SK-N-SH (cell line): Measurements from ENCODE around the gene MTA3. TPM values are rescaled to one million over a fixed set of nuclear protein-coding genes. Genes with fewer than 3 reads are reported as not detected.

ENCODE experiments used
- CTCF ChIA-PET: fragments of 300-600, 350-600 bp; formaldehyde crosslinking; extraction: SDS; loops from one replicate; lab custom pipeline; 2021; lab: Yijun Ruan, JAX
- POLR2A ChIA-PET: fragments of 350-600 bp; sonication (Branson Sonifier 250); formaldehyde crosslinking; extraction: SDS; loops from one replicate; lab custom pipeline; 2020; ENCODE audit warnings: antibody characterized with exemption, inconsistent platforms; lab: Yijun Ruan, JAX
- DNase-seq: peaks from one replicate; pipeline ENCODE4 v3.0.0; 2012
- H2AFZ ChIP-seq: fragments of 200-600 bp; sonication (generic); 2 replicates; pipeline ENCODE4 v1.8.1; 2016; ENCODE audit warnings: antibody characterized with exemption, mild to moderate bottlenecking, low read depth
- H3F3A ChIP-seq: fragments of 200-600 bp; sonication (generic); replicated peaks from 2 replicates; pipeline ENCODE3; 2016; ENCODE audit warnings: antibody characterized with exemption, mild to moderate bottlenecking; ENCODE audit not compliant: insufficient read depth
- H3K27ac ChIP-seq, 2 experiments: fragments of 200-500 bp in 1 of 2; fragments of 200-600 bp in 1 of 2; sonication (Bioruptor generic) in 1 of 2; sonication (generic), shearing (Covaris generic) in 1 of 2; 2 replicates each; pipeline versions ENCODE4 v1.5.1 to v1.6.1; 2014 to 2016; ENCODE audit warnings: low read depth in 2 of 2, inconsistent platforms in 1 of 2, low read length in 1 of 2, mild to moderate bottlenecking in 1 of 2, mixed read lengths in 1 of 2
- H3K27me3 ChIP-seq: fragments of 200-600 bp; sonication (generic), shearing (Covaris generic); 2 replicates; pipeline ENCODE4 v1.6.1; 2016; ENCODE audit warnings: mixed run types; ENCODE audit not compliant: insufficient read depth
- H3K36me3 ChIP-seq, 2 experiments: fragments of 200-500 bp in 1 of 2; fragments of 200-600 bp in 1 of 2; sonication (Bioruptor generic) in 1 of 2; sonication (generic) in 1 of 2; replicated peaks in 1 of 2; 2 replicates each; pipeline versions ENCODE3 to v1.5.1; 2014 to 2016; ENCODE audit warnings: low read length in 1 of 2, mild to moderate bottlenecking in 1 of 2; ENCODE audit not compliant: insufficient read depth in 2 of 2, control insufficient read depth in 1 of 2
- H3K4me1 ChIP-seq, 2 experiments: fragments of 200-500 bp in 1 of 2; fragments of 200-600 bp in 1 of 2; sonication (Bioruptor generic) in 1 of 2; sonication (generic), shearing (Covaris generic) in 1 of 2; 2 replicates each; pipeline versions ENCODE4 v1.5.1 to v1.6.1; 2014 to 2016; ENCODE audit warnings: low read depth in 1 of 2, low read length in 1 of 2, mixed run types in 1 of 2; ENCODE audit not compliant: insufficient read depth in 2 of 2, control insufficient read depth in 1 of 2
- H3K4me2 ChIP-seq: fragments of 200-600 bp; sonication (generic), shearing (Covaris generic); 2 replicates; pipeline ENCODE4 v1.6.1; 2017; ENCODE audit warnings: mixed run types
- H3K4me3 ChIP-seq, 2 experiments: fragments of 200-500 bp in 1 of 2; fragments of 200-600 bp in 1 of 2; sonication (Bioruptor generic) in 1 of 2; sonication (generic), shearing (Covaris generic) in 1 of 2; 2 replicates each; pipeline versions ENCODE4 v1.5.1 to v1.8.1; 2014 to 2016; ENCODE audit warnings: low read depth in 2 of 2, inconsistent platforms in 1 of 2, low read length in 1 of 2, mild to moderate bottlenecking in 1 of 2, mixed read lengths in 1 of 2, moderate library complexity in 1 of 2
- H3K79me2 ChIP-seq: fragments of 200-600 bp; sonication (generic); 2 replicates; pipeline ENCODE4 v1.8.1; 2017; ENCODE audit warnings: mild to moderate bottlenecking; ENCODE audit not compliant: insufficient read depth
- H3K9ac ChIP-seq: fragments of 200-600 bp; sonication (generic); 2 replicates; pipeline ENCODE4 v1.6.1; 2017; ENCODE audit warnings: mixed run types
- H3K9me2 ChIP-seq: fragments of 200-600 bp; sonication (generic); 2 replicates; pipeline ENCODE4 v1.6.1; 2017; ENCODE audit warnings: mixed run types
- H3K9me3 ChIP-seq: fragments of 200-600 bp; sonication (generic); 2 replicates; pipeline ENCODE4 v1.6.1; 2017; ENCODE audit warnings: mixed run types, mild to moderate bottlenecking, moderate library complexity
- H4K20me1 ChIP-seq: fragments of 200-600 bp; sonication (generic); 2 replicates; pipeline ENCODE4 v1.6.1; 2017; ENCODE audit warnings: mild to moderate bottlenecking, mixed run types; ENCODE audit not compliant: insufficient read depth
- ELF1 ChIP-seq: IDR thresholded peaks from 2 replicates; pipeline ENCODE4 v1.4.0; 2012
- EP300 ChIP-seq, 2 experiments: IDR thresholded peaks; 2 replicates each; pipeline versions ENCODE4 v1.4.0 to v1.6.1; 2012; ENCODE audit warnings: borderline replicate concordance in 1 of 2, low read depth in 1 of 2, low read length in 1 of 2
- EZH2phosphoT487 ChIP-seq: fragments of 200-600 bp; sonication (generic); IDR thresholded peaks from 2 replicates; pipeline ENCODE4 v1.6.1; 2017; ENCODE audit warnings: low read depth, mixed run types, mild to moderate bottlenecking, antibody characterized with exemption, moderate library complexity, borderline replicate concordance
- FOSL2 ChIP-seq: IDR thresholded peaks from 2 replicates; pipeline ENCODE4 v1.4.0; 2012; ENCODE audit warnings: low read depth, mild to moderate bottlenecking, moderate library complexity, borderline replicate concordance
- GABPA ChIP-seq: IDR thresholded peaks from 2 replicates; pipeline ENCODE4 v1.4.0; 2012; ENCODE audit warnings: low read depth, mild to moderate bottlenecking
- GATA2 ChIP-seq: sonication (generic); formaldehyde crosslinking; IDR thresholded peaks from 2 replicates; pipeline ENCODE4 v1.5.0; 2020; ENCODE audit warnings: mild to moderate bottlenecking, missing genetic modification reagents
- MEF2A ChIP-seq: IDR thresholded peaks from 2 replicates; pipeline ENCODE4 v1.4.0; 2012; ENCODE audit warnings: low read depth, borderline replicate concordance
- MXI1 ChIP-seq: IDR thresholded peaks from 2 replicates; pipeline ENCODE4 v1.6.1; 2012; ENCODE audit warnings: mild to moderate bottlenecking, low read depth, low read length, improper control_type of control experiment
- NFIC ChIP-seq: IDR thresholded peaks from 2 replicates; pipeline ENCODE4 v1.4.0; 2012; ENCODE audit warnings: borderline replicate concordance
- NRF1 ChIP-seq: IDR thresholded peaks from 2 replicates; pipeline ENCODE4 v1.6.1; 2012; ENCODE audit warnings: low read depth, mild to moderate bottlenecking, low read length
- RCOR1 ChIP-seq: fragments of 150-350 bp; IDR thresholded peaks from 2 replicates; pipeline ENCODE4 v1.6.1; 2017; ENCODE audit warnings: antibody characterized with exemption, low read length
- RFX5 ChIP-seq: IDR thresholded peaks from 2 replicates; pipeline ENCODE4 v1.6.1; 2012; ENCODE audit warnings: mild to moderate bottlenecking, improper control_type of control experiment, low read length
- RXRA ChIP-seq: IDR thresholded peaks from 2 replicates; pipeline ENCODE4 v1.4.0; 2012; ENCODE audit warnings: low read depth, mild to moderate bottlenecking, borderline replicate concordance
- SMC3 ChIP-seq: IDR thresholded peaks from 2 replicates; pipeline ENCODE4 v1.6.1; 2012; ENCODE audit warnings: low read depth, low read length, improper control_type of control experiment
- TCF12 ChIP-seq: IDR thresholded peaks from 2 replicates; pipeline ENCODE4 v1.4.0; 2012
- TEAD4 ChIP-seq: IDR thresholded peaks from 2 replicates; pipeline ENCODE4 v1.4.0; 2012; ENCODE audit warnings: mild to moderate bottlenecking, borderline replicate concordance; ENCODE audit not compliant: insufficient read depth
- YY1 ChIP-seq: IDR thresholded peaks from 2 replicates; pipeline ENCODE4 v1.4.0; 2012; ENCODE audit warnings: low read depth, mild to moderate bottlenecking
- WGBS: methylation state at CpG from one replicate; pipeline ENCODE4 v1.1.6; 2017; ENCODE audit warnings: low lambda C conversion rate; 5-methylcytosine and 5-hydroxymethylcytosine counted together
- polyA plus RNA-seq, 3 experiments: library from polyadenylated mRNA; depleted of rRNA; stranded (reverse); fragments of >200 nt; gene quantifications; 2 replicates each; pipeline ENCODE4 v1.2.3, GENCODE V29; 2012
- TF ChIP-seq, protein P1 (sequence below): IDR thresholded peaks from 2 replicates; pipeline ENCODE4 v1.4.0; 2012; ENCODE audit warnings: low read depth, borderline replicate concordance
- TF ChIP-seq, protein P2 (sequence below): fragments of 150-350 bp; IDR thresholded peaks from 2 replicates; pipeline ENCODE4 v1.6.1; 2016; ENCODE audit warnings: mild to moderate bottlenecking, low read depth, low read length

The MTA3 gene
- polyA plus RNA-seq, 1 of the 3 experiments (the other 2 are of a cell fraction): 30.8 TPM

GRCh38 chr2:42613281-42614064, 45.0 kb downstream of the MTA3 start:
- no peak overlapping the region for H3K9ac ChIP-seq
- no peak overlapping the region for H3K4me3 ChIP-seq
- no peaks in the 10 kb centered on the region for H3K9me2 ChIP-seq
- H3K27ac ChIP-seq: no peak overlapping the region
- TF ChIP-seq MXI1 (no peak), TEAD4 (no peak), RCOR1 (no peak), MEF2A (no peak), RFX5 (no peak), SMC3 (no peak), NRF1 (no peak), EZH2phosphoT487 (no peak), GATA2 (CRISPR knock-in tag) (no peak), YY1 (no peak), EP300 (IDR thresholded peaks at IDR 0.05; ENCODE audit: borderline replicate concordance in 1 of 2, low read depth in 1 of 2, low read length in 1 of 2) (no peak), RXRA (no peak), GABPA (no peak), TCF12 (no peak), NFIC (no peak), FOSL2 (no peak), ELF1 (no peak)
- TF ChIP-seq, protein P1, sequence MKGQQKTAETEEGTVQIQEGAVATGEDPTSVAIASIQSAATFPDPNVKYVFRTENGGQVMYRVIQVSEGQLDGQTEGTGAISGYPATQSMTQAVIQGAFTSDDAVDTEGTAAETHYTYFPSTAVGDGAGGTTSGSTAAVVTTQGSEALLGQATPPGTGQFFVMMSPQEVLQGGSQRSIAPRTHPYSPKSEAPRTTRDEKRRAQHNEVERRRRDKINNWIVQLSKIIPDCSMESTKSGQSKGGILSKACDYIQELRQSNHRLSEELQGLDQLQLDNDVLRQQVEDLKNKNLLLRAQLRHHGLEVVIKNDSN: no peak
- TF ChIP-seq, protein P2, sequence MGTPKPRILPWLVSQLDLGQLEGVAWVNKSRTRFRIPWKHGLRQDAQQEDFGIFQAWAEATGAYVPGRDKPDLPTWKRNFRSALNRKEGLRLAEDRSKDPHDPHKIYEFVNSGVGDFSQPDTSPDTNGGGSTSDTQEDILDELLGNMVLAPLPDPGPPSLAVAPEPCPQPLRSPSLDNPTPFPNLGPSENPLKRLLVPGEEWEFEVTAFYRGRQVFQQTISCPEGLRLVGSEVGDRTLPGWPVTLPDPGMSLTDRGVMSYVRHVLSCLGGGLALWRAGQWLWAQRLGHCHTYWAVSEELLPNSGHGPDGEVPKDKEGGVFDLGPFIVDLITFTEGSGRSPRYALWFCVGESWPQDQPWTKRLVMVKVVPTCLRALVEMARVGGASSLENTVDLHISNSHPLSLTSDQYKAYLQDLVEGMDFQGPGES: no peak
- DNase-seq: no peak
- H3K4me2 ChIP-seq: no peak overlapping the region
- peaks cover 12 to 24% of the 10 kb centered on the region in 2 experiments for H3K36me3 ChIP-seq
- H4K20me1 ChIP-seq: no peaks in the 10 kb centered on the region
- H2AFZ ChIP-seq: no peak overlapping the region
- no peaks in the 10 kb centered on the region for H3K9me3 ChIP-seq
- POLR2A ChIA-PET: no interaction called here
- H3K27me3 ChIP-seq: no peaks in the 10 kb centered on the region
- peaks cover 0 to 10% of the 10 kb centered on the region in 2 experiments; a peak in 2 of 4 replicates for H3K4me1 ChIP-seq
- WGBS: 93% methylated on average over 6 of the region's 6 CpGs
- H3K79me2 ChIP-seq: 0 out of 2 replicates have a peak, but pooled peaks cover 4% of the 10 kb centered on the region
- peaks cover 24% of the 10 kb centered on the region for H3F3A ChIP-seq
- CTCF ChIA-PET: interaction anchor here (1.1 kb wide), 1 partner anchor 50 kb away, joined by 5 read pairs; no protein-coding TSS in a partner anchor
